Astrocyte of the cerebellum (primary cell): Measurements from ENCODE around the gene MGARP.
A peak's percentile ranks its signal among the peaks of the same experiment; 100 is the strongest.

Experiments used
- DNase-seq: peaks from one replicate; pipeline ENCODE4 v3.0.0-alpha.2; 2011; ENCODE audit warnings: low read depth
- H3K4me3 ChIP-seq: 2 replicates; pipeline ENCODE4 v1.5.1; 2011; ENCODE audit warnings: mild to moderate bottlenecking, low read depth, low read length, moderate library complexity
- in situ Hi-C: cut with HindIII; loops from 2 replicates; pipeline ENCODE4 v1.10.0; 2017; ENCODE audit warnings: low sequenced_read_pairs
- TF ChIP-seq, protein P1 (sequence below): IDR thresholded peaks from 2 replicates; pipeline ENCODE4 v1.5.1; 2012; ENCODE audit warnings: low read length, low read depth, moderate library complexity, mild to moderate bottlenecking; ENCODE audit errors: missing control alignments

Gene MGARP

GRCh38 chr4:139295206-139295941 is 15.3 kb upstream of the MGARP start:
- H3K4me3 ChIP-seq, result peak overlapping the region; percentile 85
- in situ Hi-C loops, result no loop called here
- peak; percentile 85 for DNase-seq
- TF ChIP-seq, protein P1, sequence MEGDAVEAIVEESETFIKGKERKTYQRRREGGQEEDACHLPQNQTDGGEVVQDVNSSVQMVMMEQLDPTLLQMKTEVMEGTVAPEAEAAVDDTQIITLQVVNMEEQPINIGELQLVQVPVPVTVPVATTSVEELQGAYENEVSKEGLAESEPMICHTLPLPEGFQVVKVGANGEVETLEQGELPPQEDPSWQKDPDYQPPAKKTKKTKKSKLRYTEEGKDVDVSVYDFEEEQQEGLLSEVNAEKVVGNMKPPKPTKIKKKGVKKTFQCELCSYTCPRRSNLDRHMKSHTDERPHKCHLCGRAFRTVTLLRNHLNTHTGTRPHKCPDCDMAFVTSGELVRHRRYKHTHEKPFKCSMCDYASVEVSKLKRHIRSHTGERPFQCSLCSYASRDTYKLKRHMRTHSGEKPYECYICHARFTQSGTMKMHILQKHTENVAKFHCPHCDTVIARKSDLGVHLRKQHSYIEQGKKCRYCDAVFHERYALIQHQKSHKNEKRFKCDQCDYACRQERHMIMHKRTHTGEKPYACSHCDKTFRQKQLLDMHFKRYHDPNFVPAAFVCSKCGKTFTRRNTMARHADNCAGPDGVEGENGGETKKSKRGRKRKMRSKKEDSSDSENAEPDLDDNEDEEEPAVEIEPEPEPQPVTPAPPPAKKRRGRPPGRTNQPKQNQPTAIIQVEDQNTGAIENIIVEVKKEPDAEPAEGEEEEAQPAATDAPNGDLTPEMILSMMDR, result peak; percentile 92

DNA sequence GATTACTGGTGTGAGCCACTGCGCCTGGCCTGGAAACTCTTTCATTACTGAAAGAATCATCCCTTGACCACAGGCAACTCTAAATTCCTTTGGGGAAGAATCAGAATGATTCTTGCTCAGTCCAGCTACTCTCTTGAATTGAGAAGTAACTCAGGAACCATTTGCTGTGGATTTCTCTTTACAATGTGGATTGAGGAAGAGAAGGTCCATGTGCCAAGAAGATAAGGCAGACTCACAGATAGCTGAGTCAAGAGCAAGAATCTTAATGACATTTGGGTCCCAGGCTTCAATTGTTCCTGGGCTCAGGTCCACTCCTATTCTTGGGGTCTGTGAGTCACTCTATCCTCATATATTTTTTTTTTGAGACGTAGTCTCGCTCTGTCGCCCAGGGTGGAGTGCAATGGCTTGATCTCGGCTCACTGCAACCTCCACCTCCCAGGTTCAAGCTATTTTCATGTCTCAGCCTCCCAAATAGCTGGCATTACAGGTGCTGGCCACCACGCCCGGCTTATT is 6.2 kb upstream of the MGARP start:
- no peak overlapping the region for H3K4me3 ChIP-seq
- TF ChIP-seq, protein P1, result no peak
- in situ Hi-C loops, result no loop called here
- DNase-seq, result no peak

DNA sequence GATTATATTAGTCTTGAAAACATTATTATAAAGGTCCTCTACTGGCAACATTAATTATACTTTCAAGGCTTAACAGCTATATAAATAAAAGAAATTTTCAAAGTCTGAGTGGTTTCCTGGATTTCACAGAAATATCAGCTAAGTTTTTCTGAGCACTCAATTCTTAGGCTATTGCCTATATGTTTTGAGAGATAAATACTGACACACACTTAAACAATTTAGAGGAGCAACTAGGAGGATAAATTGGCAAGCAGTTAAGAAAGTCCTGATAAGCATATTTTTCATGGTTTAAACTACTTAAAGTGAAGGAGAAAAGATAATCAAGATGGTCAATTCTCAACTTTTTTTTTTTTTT is 2.7 kb upstream of the MGARP start:
- DNase-seq, result no peak
- TF ChIP-seq, protein P1, result no peak
- in situ Hi-C loops, result no loop called here
- no peak overlapping the region for H3K4me3 ChIP-seq

GRCh38 chr4:139282065-139282720 is 2.2 kb upstream of the MGARP start:
- in situ Hi-C loops, result no loop called here
- no peak overlapping the region for H3K4me3 ChIP-seq
- TF ChIP-seq, protein P1, result no peak
- DNase-seq, result no peak

DNA sequence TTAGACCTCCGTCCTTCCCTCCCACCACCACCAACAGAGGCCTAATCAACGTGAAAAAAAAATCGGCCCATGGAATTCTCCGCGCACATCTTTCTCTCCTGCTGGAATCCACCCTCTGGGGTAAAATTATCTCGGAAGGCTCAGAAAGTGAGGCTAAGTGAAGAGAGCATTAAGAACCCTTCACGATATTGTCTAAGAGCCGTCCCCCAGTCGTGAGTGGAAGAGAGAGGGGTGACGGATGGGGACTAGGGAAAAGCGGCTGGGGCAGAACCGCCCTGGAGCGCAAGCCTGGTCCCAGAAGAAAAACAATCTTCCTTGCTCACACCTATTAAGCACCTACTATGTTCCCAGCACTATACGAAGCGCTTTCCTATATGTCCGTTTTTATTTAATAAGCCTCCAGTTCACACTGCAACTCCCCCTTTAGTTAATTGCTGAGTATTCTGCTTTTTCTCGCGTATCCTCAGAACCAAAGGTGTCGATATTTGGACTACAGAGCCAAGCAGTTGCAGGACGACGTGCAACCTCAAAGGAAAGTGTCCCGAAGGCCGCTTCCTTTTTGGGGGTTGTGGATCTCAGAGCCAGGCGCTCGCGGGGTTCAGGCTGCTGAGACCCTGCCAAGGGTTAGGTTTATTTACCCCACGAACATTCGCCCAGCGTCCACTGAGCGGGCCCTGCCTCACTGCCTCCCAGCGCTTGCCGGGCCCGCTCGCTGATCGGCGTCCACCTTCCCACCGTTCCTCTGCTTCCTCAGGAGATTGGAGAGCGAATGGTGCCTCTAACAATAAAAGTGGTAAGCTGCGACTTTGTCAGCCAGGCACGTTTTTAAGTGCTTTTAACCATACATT is 889 bp downstream of the MGARP start:
- H3K4me3 ChIP-seq, result peak overlapping the region; percentile 48
- in situ Hi-C loops, result no loop called here
- TF ChIP-seq, protein P1, result no peak
- no peak for DNase-seq

- DNase-seq, result no peak
- TF ChIP-seq, protein P1, result no peak
- H3K4me3 ChIP-seq, result peak overlapping the region; percentile 48
- in situ Hi-C loops, result no loop called here
These were observed 1.5 kb downstream of the MGARP start for GRCh38 chr4:139278485-139278884.
